Rectal smooth muscle tissue (tissue), 1 donor: ENCODE data around the gene FBLN1.

Source experiments
- H3K27ac ChIP-seq: one replicate; pipeline ENCODE4 v1.7.0; 2013; ENCODE audit warnings: low read depth, low read length, inconsistent platforms
- H3K27me3 ChIP-seq: one replicate; pipeline ENCODE4 v1.7.0; 2013; ENCODE audit warnings: low read length; ENCODE audit not compliant: control insufficient read depth, insufficient read depth
- H3K36me3 ChIP-seq: one replicate; pipeline ENCODE4 v1.7.0; 2013; ENCODE audit warnings: low read length; ENCODE audit not compliant: control insufficient read depth, insufficient read depth
- H3K4me1 ChIP-seq: one replicate; pipeline ENCODE4 v1.7.0; 2013; ENCODE audit warnings: low read length; ENCODE audit not compliant: control insufficient read depth, insufficient read depth
- H3K4me3 ChIP-seq: one replicate; pipeline ENCODE4 v1.7.0; 2013; ENCODE audit warnings: low read length
- H3K9ac ChIP-seq: one replicate; pipeline ENCODE4 v1.7.0; 2013; ENCODE audit warnings: low read length

FBLN1 gene

GRCh38 chr22:45647532-45648225, 145.0 kb downstream of the FBLN1 start:
- H3K27ac ChIP-seq: no peak overlapping the region
- H3K4me1 ChIP-seq: no peaks in the 10 kb centered on the region
- no peak overlapping the region for H3K9ac ChIP-seq
- no peaks in the 10 kb centered on the region for H3K27me3 ChIP-seq
- no peak overlapping the region for H3K4me3 ChIP-seq
- H3K36me3 ChIP-seq: no peaks in the 10 kb centered on the region

GRCh38 chr22:45648301-45649117, 145.8 kb downstream of the FBLN1 start:
- Histone ChIP-seq H3K27ac (no peak overlapping the region), H3K4me3 (no peak overlapping the region), H3K36me3 (no peaks in the 10 kb centered on the region), H3K4me1 (no peaks in the 10 kb centered on the region), H3K9ac (no peak overlapping the region), H3K27me3 (no peaks in the 10 kb centered on the region)

GRCh38 chr22:45649809-45650208, 147.1 kb downstream of the FBLN1 start:
- Histone ChIP-seq H3K4me1 (no peaks in the 10 kb centered on the region), H3K9ac (no peak overlapping the region), H3K27ac (no peak overlapping the region), H3K36me3 (no peaks in the 10 kb centered on the region), H3K27me3 (no peaks in the 10 kb centered on the region), H3K4me3 (no peak overlapping the region)

- Histone ChIP-seq H3K27me3 (no peaks in the 10 kb centered on the region), H3K4me3 (no peak overlapping the region)
These were observed 148.0 kb downstream of the FBLN1 start for GRCh38 chr22:45650721-45651120.

More at GRCh38 chr22:45650721-45651120, 148.0 kb downstream of the FBLN1 start:
- Histone ChIP-seq H3K27ac (no peak overlapping the region), H3K4me1 (no peaks in the 10 kb centered on the region), H3K9ac (no peak overlapping the region), H3K36me3 (no peaks in the 10 kb centered on the region)
